Upper lobe of left lung (tissue), 6 donors: Measurements from ENCODE around the gene NKX2-1. TPM values are rescaled to one million over a fixed set of nuclear protein-coding genes. Genes with fewer than 3 reads are reported as not detected.

ENCODE experiments used
- ATAC-seq, 2 donors: fragments of 200-7000 bp; cut with Tn5 transposase; one replicate each; pipeline ENCODE4 v1.9.1; 2022; ENCODE audit warnings: mild to moderate bottlenecking in 2 of 2, moderate library complexity in 2 of 2; ENCODE audit not compliant: low FRiP score in 2 of 2
- DNase-seq, 2 donors: peaks; one replicate each; pipeline ENCODE4 v3.0.0-alpha.2; 2019 to 2020
- H3K27ac ChIP-seq, 4 donors: fragments of 200-600 bp; sonication (generic); one replicate each; pipeline ENCODE4 v1.5.1; 2016 to 2019
- H3K27me3 ChIP-seq, 4 donors: fragments of 200-600 bp; sonication (generic); one replicate each; pipeline ENCODE4 v1.5.1; 2017 to 2019
- H3K36me3 ChIP-seq, 4 donors: fragments of 200-600 bp; sonication (generic); one replicate each; pipeline ENCODE4 v1.5.1; 2016 to 2019
- H3K4me1 ChIP-seq, 4 donors: fragments of 200-600 bp; sonication (generic); one replicate each; pipeline ENCODE4 v1.5.1; 2018 to 2019
- H3K4me3 ChIP-seq, 4 donors: fragments of 200-600 bp; sonication (generic); one replicate each; pipeline ENCODE4 v1.5.1; 2017 to 2019; ENCODE audit warnings: mild to moderate bottlenecking in 2 of 4, moderate library complexity in 1 of 4
- H3K9me3 ChIP-seq, 4 donors: fragments of 200-600 bp; sonication (generic); one replicate each; pipeline ENCODE4 v1.5.1; 2018 to 2019
- CTCF ChIP-seq, 6 experiments: fragments of 450-650 bp in 4 of 6; fragments of 200-600 bp in 2 of 6; sonication (generic) in 2 of 6; IDR thresholded peaks; one replicate each; pipeline ENCODE4 v1.5.1; 2016 to 2019; ENCODE audit warnings: antibody characterized with exemption in 6 of 6
- EP300 ChIP-seq, 4 donors: sonication (generic); formaldehyde crosslinking; IDR thresholded peaks; one replicate each; pipeline ENCODE4 v1.5.1; 2017; ENCODE audit warnings: antibody characterized with exemption in 4 of 4, control low read depth in 2 of 4
- POLR2A ChIP-seq, 4 donors: fragments of 450-650 bp; IDR thresholded peaks; one replicate each; pipeline ENCODE4 v1.5.1; 2016 to 2017; ENCODE audit warnings: antibody characterized with exemption in 4 of 4, mild to moderate bottlenecking in 2 of 4
- POLR2AphosphoS5 ChIP-seq, 2 donors: sonication (generic); formaldehyde crosslinking; IDR thresholded peaks; one replicate each; pipeline ENCODE4 v1.5.1; 2017; ENCODE audit warnings: antibody characterized with exemption in 2 of 2
- WGBS, 2 donors: methylation state at CpG; one replicate each; pipeline ENCODE4 v1.1.5; 2017 to 2018; 5-methylcytosine and 5-hydroxymethylcytosine counted together
- total RNA-seq, 6 donors: library from RNA; depleted of rRNA in 4 of 6; stranded (reverse); fragments of >200 nt in 4 of 6; gene quantifications; one replicate each; pipeline versions ENCODE4 v1.1.0 to v1.2.1, GENCODE V29; 2016 to 2021
- donor health status: DM: no; HTN: no; CAD: no; lungs with moderate emphysema.
- donor health status: DM: no; HTN: yes; CAD: no; lungs with severe emphysema.

NKX2-1 gene
- total RNA-seq, 6 donors from 2014 or later, result 140 to 467 (median 284) TPM

- Histone ChIP-seq H3K4me1 (peaks cover 16 to 52% (median 27%) of the 10 kb centered on the region in 4 donors), H3K4me3 (peak overlapping the region; percentile 1 to 54 (median 44)), H3K9me3 (no peaks in the 10 kb centered on the region), H3K27ac (peak overlapping the region; percentile 83 to 93 (median 88)), H3K36me3 (no peaks in the 10 kb centered on the region), H3K27me3 (peaks cover 0 to 61% (median 20%) of the 10 kb centered on the region in 4 donors)
- ATAC-seq (peak in 1 of 2 donors; percentile 28), DNase-seq (peak in 1 of 2 donors; percentile 88)
- 7 to 14% methylated on average over 15 to 33 of the region's 87 CpGs for WGBS, 2 donors
- TF ChIP-seq POLR2A (IDR thresholded peaks at IDR 0.05), result peak in 1 of 4 donors; percentile 42
- TF ChIP-seq CTCF (IDR thresholded peaks at IDR 0.05), result no peak
- TF ChIP-seq EP300 (IDR thresholded peaks at IDR 0.05), result no peak
- no peak for TF ChIP-seq POLR2AphosphoS5 (IDR thresholded peaks at IDR 0.05)
These were observed 2.6 kb downstream of the NKX2-1 start for GRCh38 chr14:36517242-36518030.

GRCh38 chr14:36516719-36517241, 3.3 kb downstream of the NKX2-1 start:
- Histone ChIP-seq H3K4me3 (peak overlapping the region in 3 of 4 donors; percentile 35 to 54 (median 52)), H3K4me1 (peaks cover 16 to 46% (median 24%) of the 10 kb centered on the region in 4 donors), H3K27me3 (peaks cover 0 to 62% (median 20%) of the 10 kb centered on the region in 4 donors), H3K27ac (peak overlapping the region; percentile 83 to 93 (median 88)), H3K9me3 (no peaks in the 10 kb centered on the region), H3K36me3 (no peaks in the 10 kb centered on the region)
- WGBS, 2 donors, result 3 to 5% methylated on average over 16 of the region's 16 CpGs
- TF ChIP-seq CTCF (IDR thresholded peaks at IDR 0.05), result no peak
- TF ChIP-seq POLR2A (IDR thresholded peaks at IDR 0.05), result no peak
- no peak for TF ChIP-seq EP300 (IDR thresholded peaks at IDR 0.05)
- TF ChIP-seq POLR2AphosphoS5 (IDR thresholded peaks at IDR 0.05), result no peak
- DNase-seq, result peak in 1 of 2 donors; percentile 51
- no peak for ATAC-seq

- H3K4me3 ChIP-seq, result peak overlapping the region in 3 of 4 donors; percentile 35 to 54 (median 52)
- no peaks in the 10 kb centered on the region for H3K36me3 ChIP-seq
- peak overlapping the region; percentile 83 to 93 (median 88) for H3K27ac ChIP-seq
- peaks cover 0 to 62% (median 19%) of the 10 kb centered on the region in 4 donors for H3K27me3 ChIP-seq
- DNase-seq (no peak), ATAC-seq (no peak)
- no peak for TF ChIP-seq POLR2AphosphoS5 (IDR thresholded peaks at IDR 0.05)
- no peaks in the 10 kb centered on the region for H3K9me3 ChIP-seq
- peaks cover 14 to 40% (median 21%) of the 10 kb centered on the region in 4 donors for H3K4me1 ChIP-seq
- WGBS, 2 donors, result 7% methylated on average over 11 of the region's 11 CpGs
These were observed 3.9 kb downstream of the NKX2-1 start for GRCh38 chr14:36515896-36516718.

- WGBS, 2 donors, result 2 to 3% methylated on average over 14 of the region's 14 CpGs
- peaks cover 0 to 52% (median 17%) of the 10 kb centered on the region in 4 donors for H3K27me3 ChIP-seq
- TF ChIP-seq CTCF (IDR thresholded peaks at IDR 0.05) (no peak), POLR2A (IDR thresholded peaks at IDR 0.05) (peak in 3 of 4 donors; percentile 6 to 26 (median 11)), POLR2AphosphoS5 (IDR thresholded peaks at IDR 0.05) (no peak), EP300 (IDR thresholded peaks at IDR 0.05) (no peak)
- no peaks in the 10 kb centered on the region for H3K36me3 ChIP-seq
- H3K27ac ChIP-seq, result peak overlapping the region; percentile 83 to 93 (median 88)
- H3K9me3 ChIP-seq, result no peaks in the 10 kb centered on the region
- peak overlapping the region in 3 of 4 donors; percentile 35 to 54 (median 52) for H3K4me3 ChIP-seq
- no peak for DNase-seq
- no peak for ATAC-seq
- peaks cover 6 to 30% (median 14%) of the 10 kb centered on the region in 4 donors for H3K4me1 ChIP-seq
These were observed 4.9 kb downstream of the NKX2-1 start for GRCh38 chr14:36515105-36515593.
